GM19239 (cell line): ENCODE measurements around the gene TMPRSS3.
"Not testable (repeated sequence)": the region's sequence is repeated elsewhere in the genome, so short reads cannot be mapped to it uniquely, and the experiment has no call there.

Experiments
- DNase-seq: peaks from one replicate; pipeline ENCODE4 v3.0.0; 2011; ENCODE audit warnings: low spot score; ENCODE audit not compliant: insufficient read length
- FAIRE-seq: peaks from 2 replicates; lab custom pipeline; 2011; peaks lifted over from hg19 to GRCh38; lab: Jason Lieb, UNC

TMPRSS3 gene

DNA sequence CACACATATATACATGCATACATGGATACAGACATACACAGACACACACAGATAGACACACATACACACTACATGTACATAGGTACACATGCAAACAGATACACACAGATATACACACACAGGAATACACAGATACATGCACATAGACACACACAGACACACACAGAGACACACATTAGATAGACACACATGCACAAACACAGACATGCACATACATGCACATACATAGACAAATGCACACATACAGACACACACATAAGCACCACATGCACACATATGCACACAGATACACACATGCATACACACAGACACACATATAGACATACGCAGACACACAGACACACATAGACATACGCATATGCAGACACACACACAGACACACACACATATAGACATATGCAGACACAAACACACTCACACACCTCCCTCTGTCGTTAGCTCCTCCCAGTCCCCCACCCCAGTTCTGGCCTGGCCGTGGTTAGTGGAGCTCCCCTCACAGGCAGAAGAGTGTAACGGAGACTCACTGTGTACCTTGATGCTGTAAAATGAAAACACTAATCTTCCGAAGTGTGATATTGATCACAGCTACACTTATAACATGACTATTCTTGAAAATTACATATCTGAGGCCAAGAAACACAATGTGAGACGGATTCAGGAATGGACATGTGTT is 15.5 kb upstream of the TMPRSS3 start:
- DNase-seq (no peak), FAIRE-seq (no peak)

DNA sequence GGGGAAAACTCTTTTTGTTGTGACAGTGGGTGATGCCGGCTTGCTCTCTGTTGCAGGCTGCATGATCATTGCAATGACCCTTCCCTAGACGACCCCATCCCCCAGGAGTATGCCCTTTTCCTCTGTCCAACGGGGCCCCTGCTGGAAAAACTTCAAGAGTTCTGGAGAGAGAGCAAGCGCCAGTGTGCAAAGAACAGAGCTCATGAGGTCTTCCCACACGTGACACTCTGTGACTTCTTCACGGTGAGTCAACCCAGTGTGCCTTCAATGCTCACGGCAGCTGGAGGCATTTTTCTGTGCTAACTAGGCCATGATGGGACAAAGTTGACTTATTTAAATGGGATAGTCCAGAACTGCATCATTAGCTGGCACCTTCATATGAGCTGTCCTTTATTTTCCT is 13.5 kb upstream of the TMPRSS3 start:
- FAIRE-seq = no peak

DNA sequence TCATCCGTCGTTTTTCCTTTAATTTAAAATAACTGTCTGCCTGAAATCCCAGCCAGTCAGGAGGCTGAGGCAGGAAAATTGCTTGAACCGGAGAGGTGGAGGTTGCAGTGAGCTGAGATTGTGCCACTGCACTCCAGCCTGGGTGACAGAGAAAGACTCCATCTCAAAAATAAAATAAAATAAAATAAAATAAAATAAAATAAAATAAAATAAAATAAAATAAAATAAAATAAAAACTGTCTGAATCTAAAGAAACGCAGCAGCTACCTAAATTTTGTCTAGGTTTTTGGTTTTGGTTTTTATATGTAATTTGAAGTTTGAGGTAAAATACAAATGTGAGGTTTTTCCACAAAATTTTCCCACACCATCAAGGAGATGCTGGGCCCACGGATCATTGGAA is 12.9 kb upstream of the TMPRSS3 start:
- DNase-seq, FAIRE-seq: not testable (repeated sequence)

More for the DNA sequence above, 13.5 kb upstream of the TMPRSS3 start:
- DNase-seq = no peak

DNA sequence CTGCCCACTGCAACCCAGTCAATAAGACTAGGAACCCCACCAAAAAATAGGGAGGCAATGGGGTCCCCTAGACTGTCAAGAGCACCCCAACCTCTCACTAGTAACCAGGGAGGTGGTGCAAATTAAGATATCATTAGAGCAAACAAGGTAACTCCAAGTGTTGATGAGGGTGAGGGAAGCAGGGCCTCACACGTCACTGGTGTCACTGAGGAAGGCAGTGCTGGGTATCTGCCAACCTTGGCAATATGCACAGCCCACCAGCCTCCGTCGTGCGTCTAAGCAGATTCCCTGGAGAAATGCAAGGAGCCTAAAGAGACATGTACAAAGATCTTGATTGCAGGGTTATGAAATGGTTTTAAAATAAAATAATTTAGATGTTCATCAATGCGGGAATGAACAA is 11.6 kb upstream of the TMPRSS3 start:
- no peak for DNase-seq
- FAIRE-seq = no peak

DNA sequence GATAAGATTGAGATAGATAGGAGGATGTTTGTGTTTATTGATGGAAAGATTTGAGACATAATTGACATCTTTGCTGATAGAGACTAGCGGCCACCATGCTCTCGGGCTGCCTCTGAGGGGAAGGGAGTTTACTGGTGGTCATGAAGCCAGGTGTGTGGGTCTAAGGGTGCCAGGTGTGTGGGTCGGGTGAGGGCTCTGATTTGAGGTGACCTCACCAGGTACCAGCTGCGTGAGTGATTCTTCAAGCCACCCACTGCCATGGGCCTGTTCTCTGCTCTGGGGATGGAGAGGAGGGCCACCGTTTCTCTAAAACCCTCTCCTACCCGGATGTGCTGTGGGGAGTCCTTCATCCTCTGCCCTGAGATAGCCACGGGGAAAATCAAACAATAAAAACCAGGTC is 11.0 kb upstream of the TMPRSS3 start:
- DNase-seq (no peak), FAIRE-seq (no peak)

DNA sequence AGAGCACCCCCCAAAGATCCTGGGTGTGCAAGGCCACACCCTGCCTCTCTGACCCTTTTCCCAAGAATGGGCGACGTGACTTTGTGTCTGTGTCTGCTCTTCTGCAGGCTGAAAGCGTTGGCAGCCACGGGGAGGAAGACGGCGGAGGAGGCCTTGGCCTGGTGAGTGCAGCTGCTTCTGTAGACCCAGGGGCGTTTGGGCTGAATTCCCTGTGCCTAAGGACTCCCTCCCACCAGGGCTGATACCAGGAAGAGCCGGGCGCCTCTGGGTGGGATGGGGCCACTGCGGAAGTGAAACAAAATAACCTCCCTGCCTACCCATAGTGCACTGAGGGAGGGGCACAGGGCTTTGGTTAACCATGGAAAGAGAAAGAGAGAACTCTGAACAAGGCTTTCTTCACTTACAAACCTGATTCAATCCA is 10.4 kb upstream of the TMPRSS3 start:
- FAIRE-seq = no peak
- DNase-seq = no peak

DNA sequence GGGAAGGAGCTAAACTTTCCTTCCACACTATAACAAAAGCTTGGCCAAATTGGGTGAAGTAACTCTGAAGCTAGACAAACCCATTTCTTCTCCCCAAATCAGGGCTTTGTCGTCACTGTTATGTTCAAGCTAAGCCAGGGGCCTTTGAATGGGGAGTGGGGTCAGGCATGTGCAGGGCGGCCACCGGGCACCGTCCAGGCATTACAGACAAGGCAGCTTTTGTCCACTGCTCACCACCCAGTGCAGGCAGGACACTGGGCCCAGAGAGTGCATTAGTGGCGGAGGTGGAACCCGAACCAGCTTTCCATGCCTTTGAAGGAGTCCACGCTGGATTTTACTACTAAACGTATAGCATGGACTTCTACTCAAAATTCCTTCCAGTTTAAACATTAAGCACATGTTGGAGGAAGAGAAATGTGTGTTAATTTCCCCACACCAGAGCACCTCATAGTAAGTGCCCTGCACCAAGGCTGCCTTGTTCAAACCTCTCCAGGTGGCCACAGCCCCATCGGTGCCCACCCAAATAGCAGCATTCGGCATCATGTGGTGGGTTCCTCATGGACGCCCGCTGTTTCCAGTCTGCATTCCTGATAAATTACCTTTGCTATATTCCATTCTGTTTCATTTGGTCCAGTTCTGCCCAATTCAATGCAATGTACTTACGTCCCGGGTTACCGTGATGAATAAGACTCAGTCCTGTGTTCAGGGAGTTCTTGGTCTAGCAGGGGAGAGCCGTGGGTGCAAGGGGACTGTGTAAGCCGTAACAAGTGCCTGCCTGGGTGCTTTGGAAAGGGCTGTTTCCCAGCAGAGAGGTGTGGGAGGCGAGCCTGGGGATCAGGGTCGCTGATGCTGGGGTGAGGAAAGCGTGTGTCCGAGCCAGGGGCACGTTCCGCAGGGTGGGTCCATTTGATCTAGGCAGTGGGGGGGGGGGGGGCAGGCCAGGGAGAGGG is 9.5 kb upstream of the TMPRSS3 start:
- no peak for DNase-seq
- no peak for FAIRE-seq

DNA sequence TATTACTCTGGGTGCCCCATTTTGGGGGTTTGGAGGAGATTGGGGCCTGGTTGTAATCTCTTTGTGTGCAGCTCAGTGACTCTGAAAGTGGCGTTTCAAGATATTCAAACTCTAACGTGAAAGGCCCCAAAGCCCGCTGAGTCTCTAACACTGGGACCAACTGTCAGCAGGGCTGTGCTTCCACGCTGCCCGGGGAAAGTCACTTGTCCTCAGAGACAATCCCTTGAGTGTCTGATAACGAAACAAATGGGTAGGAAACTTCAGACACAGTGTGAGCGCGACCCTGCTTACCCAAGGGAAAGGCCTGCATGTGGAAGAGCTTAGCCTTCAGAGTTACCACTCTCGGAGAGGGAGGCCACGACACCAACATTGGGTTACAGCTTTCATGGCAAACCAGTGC is 8.7 kb upstream of the TMPRSS3 start:
- no peak for FAIRE-seq
- DNase-seq = no peak

DNA sequence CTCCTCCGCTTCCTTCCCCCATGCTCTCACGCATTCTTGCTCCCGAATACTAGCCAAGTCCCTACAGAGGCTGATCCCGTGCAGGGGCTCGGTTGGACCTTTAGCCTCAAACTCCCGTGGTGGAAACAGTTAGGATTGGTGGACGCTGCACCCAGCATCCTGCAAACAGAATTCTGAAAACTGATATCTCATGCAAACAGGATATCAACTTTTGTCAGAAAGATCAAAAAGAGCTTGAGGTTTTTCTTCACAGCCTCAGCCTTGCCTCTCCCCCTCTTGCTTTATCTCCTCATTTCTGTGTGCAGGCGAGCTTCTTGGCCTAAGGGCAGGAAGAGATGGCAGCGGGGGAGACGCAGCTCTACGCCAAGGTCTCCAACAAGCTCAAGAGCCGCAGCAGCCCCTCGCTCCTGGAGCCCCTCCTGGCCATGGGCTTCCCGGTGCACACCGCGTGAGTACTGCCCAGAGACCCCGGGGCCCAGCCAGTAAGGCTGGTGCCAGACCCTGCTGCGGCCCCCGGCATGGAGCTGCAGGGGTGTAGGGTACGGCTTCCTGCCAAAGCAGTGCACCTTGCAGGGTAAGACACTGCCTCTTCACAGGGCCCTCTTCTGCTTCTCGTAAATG is 7.9 kb upstream of the TMPRSS3 start, which contains the start of gene UBASH3A:
Gene UBASH3A (plus strand): TSS at position 292 of the 621 bp plus-strand sequence. CDS start 44 bp downstream, at position 336.
- FAIRE-seq = no peak
- no peak for DNase-seq

DNA sequence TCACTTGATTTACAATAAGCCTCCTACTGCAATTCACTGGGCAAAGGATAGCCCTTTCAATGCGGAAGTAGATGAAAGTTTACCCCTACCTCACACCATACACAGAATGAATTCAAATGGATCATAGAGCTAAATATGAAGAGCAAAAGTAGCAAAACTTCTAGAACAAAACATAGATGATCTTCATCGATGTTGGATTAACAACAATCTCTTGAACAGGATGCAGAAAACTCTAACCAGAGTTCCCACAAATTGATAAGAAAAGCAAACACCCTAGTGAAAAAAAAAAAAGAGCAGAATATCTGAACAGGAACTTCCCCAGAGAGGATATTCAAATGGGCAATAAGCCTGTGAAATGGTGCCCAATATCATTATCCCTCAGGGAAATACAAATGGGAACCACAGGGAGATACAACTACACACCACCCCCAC is 6.0 kb upstream of the TMPRSS3 start:
- FAIRE-seq = peak; percentile 11
- DNase-seq = no peak

DNA sequence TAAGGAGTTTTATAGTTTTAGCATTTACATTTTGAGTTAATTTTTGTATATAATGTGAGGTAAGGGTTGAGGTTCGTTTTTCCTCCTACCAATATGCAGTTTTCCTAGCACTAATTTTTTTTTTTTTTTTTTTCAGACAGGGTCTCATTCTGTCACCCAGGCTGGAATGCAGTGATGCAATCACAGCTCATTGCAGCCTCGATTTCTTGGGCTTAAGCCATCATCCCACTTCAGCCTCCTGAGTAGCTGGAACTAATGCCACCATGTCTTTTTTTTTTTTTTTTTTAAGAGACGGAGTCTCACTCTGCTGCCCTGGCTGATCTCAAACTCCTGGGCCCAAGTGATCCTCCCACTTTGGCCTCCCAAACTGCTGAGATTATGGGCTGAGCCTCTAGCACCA is 5.3 kb upstream of the TMPRSS3 start:
- DNase-seq (no peak), FAIRE-seq (no peak)

DNA sequence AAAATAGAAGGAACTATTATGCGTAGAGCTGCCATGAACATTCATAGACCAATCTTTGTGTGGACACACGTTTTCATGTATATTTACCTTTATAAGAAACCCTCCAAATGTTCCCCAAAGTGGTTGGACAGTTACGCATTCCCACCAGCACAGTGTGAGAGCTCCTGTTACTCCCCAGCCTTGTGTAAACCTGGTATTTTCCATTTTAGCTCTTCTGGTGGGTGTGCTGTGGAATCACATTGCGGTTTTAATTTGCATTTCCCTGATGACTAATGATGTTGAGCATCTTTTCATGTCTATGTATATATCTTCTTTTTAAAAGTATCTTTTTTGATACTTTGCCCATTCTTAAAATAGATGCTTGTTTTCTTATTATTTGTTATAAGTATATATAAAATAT is 4.7 kb upstream of the TMPRSS3 start:
- DNase-seq (no peak), FAIRE-seq (peak; percentile 45)

DNA sequence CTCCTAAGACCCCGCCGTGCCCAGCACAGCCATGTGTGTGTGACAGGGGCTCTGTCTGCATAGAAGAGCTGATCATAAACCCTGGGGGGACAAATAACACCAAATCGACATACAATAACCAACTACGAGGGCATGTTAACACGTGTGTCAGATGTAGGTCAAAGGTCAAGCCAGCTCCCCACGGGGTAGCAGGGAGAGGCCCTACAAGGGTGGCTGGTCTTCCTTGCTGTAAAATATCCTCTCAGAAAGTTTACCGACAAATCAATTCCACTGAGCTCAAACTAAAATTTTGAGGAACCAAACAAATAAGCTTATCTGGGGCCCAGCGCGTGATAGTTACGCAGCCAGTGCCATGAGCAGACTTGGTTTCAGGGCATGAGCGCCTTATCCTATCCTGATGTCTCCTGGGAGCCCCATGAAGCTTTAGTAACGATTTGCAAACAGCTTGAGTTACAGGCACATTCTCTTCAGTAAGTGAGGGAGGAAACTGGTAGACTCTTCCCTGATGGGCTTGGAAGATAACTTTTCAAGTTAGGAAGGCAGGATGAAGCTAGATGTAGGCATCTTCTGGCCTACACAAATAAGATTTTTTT is 2.7 kb upstream of the TMPRSS3 start:
- no peak for DNase-seq
- FAIRE-seq = no peak

DNA sequence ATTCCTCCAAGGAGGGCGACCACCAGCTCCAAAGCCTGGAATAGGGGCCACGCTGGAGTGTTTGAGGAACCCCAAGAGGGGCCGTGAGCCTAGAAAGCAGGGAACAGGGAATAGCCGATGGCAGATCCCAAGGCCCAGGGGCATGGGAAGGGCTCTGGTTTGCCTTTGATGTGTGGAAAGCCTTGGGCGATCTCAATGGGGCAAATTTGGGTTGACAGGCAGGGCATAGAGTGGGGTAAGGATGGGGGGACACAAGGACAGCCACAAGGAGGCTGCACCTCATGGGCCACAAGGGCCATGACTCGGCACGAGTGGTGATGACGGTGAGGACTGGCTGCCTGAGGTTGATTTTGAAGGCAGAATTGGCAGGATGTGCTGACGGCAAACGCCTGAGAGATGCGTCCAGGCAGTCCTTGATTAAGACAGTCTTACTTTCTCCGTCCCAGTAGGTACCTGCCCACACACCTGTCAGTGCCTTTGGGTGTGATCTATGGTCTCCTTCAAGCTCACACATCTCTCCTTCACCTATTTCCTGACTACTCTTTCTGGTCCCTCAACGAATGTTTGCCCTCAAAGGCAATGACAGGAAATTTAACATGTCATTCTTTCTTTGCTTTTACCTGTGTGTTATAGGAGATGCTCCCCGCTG is 2.0 kb upstream of the TMPRSS3 start:
- FAIRE-seq (no peak), DNase-seq (no peak)

DNA sequence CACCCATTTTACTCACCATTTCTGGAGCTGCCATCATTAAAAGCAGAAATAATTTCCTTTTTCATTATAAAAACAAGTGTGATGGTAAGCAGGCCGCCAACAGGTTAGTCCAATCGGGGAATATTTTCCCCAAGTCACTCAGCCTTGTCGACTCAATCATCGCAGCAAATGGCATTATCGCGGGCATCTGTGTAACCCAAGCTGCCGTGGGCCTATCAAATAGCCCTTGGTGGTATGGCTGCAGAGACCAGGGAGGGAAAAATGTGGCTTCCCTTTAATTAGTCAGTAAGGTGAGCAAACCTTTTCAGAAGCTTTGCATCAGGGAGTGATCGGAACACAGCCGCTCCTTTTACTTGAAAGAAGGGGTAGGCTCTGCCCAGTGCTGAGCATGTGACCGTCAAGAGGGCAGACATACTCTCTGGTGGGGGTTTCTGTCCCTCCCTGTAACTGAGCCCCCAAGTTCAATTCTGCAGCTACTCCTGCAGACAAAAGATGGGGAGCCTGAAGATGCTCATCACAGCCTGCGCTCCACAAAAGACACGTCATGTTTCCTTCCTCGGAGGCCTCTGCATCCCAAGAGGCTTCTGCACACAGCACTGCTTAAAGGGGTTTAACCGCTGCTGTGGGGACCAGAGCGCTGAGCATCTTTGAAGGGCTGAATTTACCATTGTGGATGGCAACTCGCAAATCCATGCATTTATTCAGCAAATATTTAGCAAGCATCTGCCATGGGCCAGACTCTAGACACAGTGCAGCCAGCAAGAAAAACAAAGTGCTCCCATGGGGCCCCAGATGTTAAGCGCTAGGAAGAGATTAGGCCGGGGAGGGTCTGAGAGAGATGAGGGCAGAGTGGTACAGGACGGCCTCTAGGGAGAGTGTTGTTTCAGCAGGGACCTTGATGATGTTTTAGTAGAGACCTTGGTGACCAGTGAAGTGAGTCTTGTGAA is 1.2 kb upstream of the TMPRSS3 start:
- FAIRE-seq = no peak
- no peak for DNase-seq

DNA sequence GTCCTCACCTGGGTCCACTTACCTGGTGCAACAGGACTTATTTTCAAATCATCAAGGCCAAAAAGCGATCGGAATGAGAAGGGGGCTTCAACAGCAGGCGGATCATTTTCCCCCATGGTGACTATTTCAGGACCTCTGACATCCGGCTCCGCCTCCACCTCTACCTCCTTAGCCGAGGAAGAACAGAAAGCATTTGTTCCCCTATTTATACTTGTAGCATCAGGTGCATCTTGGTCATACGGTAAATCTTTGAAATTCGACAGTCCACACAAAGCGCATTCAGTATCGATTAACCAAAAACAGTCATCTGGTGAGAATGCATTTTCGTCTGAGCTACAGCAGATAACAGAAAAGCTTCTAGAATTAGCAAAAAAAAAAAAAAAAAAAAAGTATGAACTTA is 550 bp downstream of the TMPRSS3 start:
- DNase-seq (no peak), FAIRE-seq (no peak)

DNA sequence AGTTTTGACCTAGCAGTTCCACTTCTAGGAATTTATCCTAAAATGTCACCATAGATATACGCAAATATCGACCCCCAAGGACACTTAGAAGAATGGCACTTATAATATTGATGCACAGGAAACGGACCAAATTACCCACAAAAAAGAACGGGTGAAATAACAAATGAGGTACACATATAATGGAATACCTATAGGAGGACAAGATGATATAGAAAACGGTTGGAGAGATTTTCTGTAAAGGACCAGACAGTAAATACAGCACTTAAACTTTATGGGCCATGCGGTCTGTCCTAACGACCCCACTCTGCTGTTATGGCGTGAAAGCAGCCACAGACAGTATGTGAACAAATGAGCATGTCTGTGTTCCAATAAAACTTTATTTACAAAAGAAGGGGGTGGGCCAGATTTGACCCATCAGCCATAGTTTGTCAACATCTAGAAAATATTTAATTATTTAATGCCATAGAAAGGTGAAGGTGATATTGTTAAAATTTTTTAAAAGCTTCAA is 2.4 kb downstream of the TMPRSS3 start:
- DNase-seq (no peak), FAIRE-seq (no peak)

DNA sequence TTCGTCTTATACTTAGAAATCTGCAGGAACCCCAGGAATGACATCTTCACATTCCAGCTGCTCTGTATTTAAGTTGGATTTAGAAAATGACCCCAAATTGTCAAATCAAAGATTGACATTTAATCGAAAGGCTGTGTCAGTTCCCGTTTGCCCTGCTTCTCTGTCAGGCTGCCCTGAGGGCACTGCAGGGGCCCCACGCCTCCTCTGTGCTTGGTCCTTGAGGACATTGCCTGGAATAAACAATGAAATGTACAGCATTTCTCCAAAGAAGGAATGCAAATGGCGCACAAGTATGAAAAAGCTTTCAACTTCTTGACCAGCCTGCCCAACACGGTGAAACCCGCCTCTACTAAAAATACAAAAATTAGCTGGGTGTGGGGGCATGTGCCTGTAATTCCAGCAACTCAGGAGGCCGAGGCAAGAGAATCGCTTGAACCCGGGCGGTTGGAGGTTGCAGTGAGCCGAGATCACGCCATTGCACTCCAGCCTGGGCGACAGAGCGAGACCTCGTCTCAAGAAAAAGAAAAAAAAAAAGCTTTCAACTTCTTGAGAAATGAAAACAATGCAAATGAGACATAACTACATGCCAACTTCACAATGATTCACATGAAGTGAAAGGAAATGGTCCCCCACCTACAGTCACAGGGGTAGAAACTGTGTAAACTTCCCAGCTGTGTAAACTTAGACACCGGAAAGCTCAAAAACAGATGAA is 3.0 kb downstream of the TMPRSS3 start:
- DNase-seq = peak; percentile 48
- peak; percentile 80 for FAIRE-seq
